Middle frontal gyrus (tissue), 1 donor: Measurements from ENCODE around the gene ZMIZ2.
"Not testable (repeated sequence)": the region's sequence is repeated elsewhere in the genome, so short reads cannot be mapped to it uniquely, and the experiment has no call there.

Experiments
- DNase-seq: peaks from one replicate; pipeline ENCODE4 v3.0.0-alpha.2; 2015; ENCODE audit warnings: low spot score; ENCODE audit errors: extremely low spot score

Gene ZMIZ2

DNA sequence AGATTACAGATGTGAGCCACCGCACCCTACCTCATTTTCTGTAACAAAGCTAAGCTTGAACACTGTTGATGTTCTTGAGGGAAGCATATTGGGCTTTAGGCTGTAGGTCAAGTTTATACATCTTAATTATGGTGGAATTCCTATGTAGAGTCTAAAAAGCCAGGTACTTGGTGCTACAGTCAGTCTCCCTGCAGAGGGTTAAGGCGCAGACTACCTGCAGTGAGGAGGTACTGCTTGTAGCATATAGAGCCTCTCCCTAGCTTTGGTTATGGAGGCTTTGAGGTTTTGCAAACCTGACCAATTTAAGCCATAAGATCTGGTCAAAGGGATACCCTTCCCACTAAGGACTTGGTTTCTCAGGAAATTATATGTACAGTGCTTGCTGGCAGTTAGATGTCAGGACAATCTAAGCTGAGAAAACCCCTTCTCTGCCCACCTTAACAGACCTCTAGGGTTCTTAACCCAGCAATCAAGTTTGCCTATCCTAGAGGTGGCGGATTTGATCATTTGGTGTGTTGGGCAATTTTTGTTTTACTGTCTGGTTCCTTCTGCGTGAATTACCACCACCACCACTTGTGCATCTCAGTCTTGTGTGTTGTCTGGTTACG is 53.9 kb downstream of the ZMIZ2 start:
- DNase-seq: no peak

GRCh38 chr7:44803828-44804519 is 55.3 kb downstream of the ZMIZ2 start:
- DNase-seq: not testable (repeated sequence)

GRCh38 chr7:44805950-44806349 is 57.3 kb downstream of the ZMIZ2 start:
- no peak for DNase-seq

DNA sequence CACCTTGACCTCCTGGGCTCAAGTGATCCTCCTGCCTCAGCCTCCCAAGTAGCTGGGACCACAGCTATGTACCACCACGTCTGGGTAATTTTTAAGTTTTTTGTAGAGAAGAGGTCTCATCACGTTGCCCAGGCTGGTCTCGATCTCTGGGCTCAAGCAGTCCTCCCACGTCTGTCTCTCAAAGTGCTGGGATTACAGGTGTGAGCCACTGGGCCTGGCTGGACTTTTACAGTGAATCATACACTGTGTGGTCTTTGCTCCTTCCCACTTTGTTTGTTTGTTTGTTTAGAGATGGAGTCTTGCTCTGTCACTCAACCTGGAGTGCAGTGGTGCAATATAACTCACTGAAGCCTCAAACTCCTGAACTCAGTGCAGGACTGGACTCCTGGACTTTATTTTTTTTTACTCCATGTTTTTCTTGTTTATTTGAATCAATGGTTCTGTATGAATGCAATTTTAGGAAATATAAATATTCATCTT is 60.3 kb downstream of the ZMIZ2 start:
- no peak for DNase-seq

GRCh38 chr7:44811093-44811492 is 62.4 kb downstream of the ZMIZ2 start:
- DNase-seq: no peak

GRCh38 chr7:44811571-44811970 is 62.9 kb downstream of the ZMIZ2 start:
- no peak for DNase-seq

GRCh38 chr7:44814919-44815318 is 66.3 kb downstream of the ZMIZ2 start:
- DNase-seq: no peak

- no peak for DNase-seq
Measured at GRCh38 chr7:44819292-44819691, 70.6 kb downstream of the ZMIZ2 start.
